ENCODE data around the gene ATG14.

Gene ATG14

DNA sequence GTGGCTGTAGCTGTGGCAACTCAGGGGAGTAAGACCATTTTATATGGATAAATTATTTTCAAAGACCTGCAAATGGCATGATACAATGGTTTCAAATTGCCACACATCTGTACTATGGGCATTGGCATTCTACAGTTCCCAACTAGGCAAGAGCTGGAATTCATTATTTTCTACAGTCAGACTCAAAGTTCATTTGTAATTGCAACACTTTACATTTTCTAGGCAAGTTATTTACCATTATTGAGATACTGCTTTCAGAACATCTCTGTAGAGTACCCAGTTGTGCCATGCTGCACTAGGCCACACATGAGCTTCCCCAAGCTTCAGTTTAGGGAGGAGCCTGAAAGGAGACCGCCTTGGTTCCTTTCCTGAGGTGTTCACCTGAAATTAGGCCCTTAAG lies 8.0 kb upstream of the ATG14 start:
- H3K4me3 ChIP-seq (ENCODE audit: low read length): no peak overlapping the region
- TF ChIP-seq ZNF274 (IDR thresholded peaks at IDR 0.05; ENCODE audit: low read depth, low read length): no peak

DNA sequence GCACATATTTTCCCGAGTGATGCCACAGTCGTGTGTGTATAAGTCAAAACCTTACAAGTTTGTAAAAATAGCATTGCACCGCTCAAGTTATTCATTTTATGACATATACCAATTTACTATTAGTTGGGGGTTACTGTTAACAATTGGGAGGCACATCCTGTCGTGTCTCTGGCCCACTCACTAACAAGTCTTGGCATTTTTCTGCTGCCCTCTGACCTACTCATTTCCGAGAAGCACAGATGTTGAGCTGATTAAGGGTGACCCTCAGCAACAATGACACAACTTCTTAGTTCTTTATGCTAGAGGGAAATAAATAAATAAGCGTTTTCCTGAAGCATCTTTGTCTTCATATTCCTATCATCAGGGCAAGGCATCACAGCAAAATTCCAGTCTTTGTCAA lies 6.8 kb upstream of the ATG14 start:
- TF ChIP-seq ZNF274 (IDR thresholded peaks at IDR 0.05; ENCODE audit: low read depth, low read length): no peak
- no peak overlapping the region for H3K4me3 ChIP-seq (ENCODE audit: low read length)

- no peak for TF ChIP-seq ZNF274 (IDR thresholded peaks at IDR 0.05; ENCODE audit: low read depth, low read length)
These were observed 6.3 kb upstream of the ATG14 start for GRCh38 chr14:55417955-55418354.

GRCh38 chr14:55416866-55417265 lies 5.2 kb upstream of the ATG14 start:
- no peak overlapping the region for H3K4me3 ChIP-seq (ENCODE audit: low read length)
- no peak for TF ChIP-seq ZNF274 (IDR thresholded peaks at IDR 0.05; ENCODE audit: low read depth, low read length)

More at GRCh38 chr14:55417955-55418354, 6.3 kb upstream of the ATG14 start:
- H3K4me3 ChIP-seq (ENCODE audit: low read length): no peak overlapping the region

- no peak for TF ChIP-seq ZNF274 (IDR thresholded peaks at IDR 0.05; ENCODE audit: low read depth, low read length)
- H3K4me3 ChIP-seq (ENCODE audit: low read length): no peak overlapping the region
These were observed 2.9 kb upstream of the ATG14 start for GRCh38 chr14:55414551-55414950.

GRCh38 chr14:55412676-55413075 lies 1.0 kb upstream of the ATG14 start:
- no peak for TF ChIP-seq ZNF274 (IDR thresholded peaks at IDR 0.05; ENCODE audit: low read depth, low read length)
- H3K4me3 ChIP-seq (ENCODE audit: low read length): no peak overlapping the region

- TF ChIP-seq ZNF274 (IDR thresholded peaks at IDR 0.05; ENCODE audit: low read depth, low read length): no peak
- H3K4me3 ChIP-seq (ENCODE audit: low read length): peak overlapping the region; percentile 96
These were observed 754 bp downstream of the ATG14 start for GRCh38 chr14:55410876-55411275.

- H3K4me3 ChIP-seq (ENCODE audit: low read length): no peak overlapping the region
- no peak for TF ChIP-seq ZNF274 (IDR thresholded peaks at IDR 0.05; ENCODE audit: low read depth, low read length)
These were observed 7.3 kb downstream of the ATG14 start for GRCh38 chr14:55404173-55404854.

DNA sequence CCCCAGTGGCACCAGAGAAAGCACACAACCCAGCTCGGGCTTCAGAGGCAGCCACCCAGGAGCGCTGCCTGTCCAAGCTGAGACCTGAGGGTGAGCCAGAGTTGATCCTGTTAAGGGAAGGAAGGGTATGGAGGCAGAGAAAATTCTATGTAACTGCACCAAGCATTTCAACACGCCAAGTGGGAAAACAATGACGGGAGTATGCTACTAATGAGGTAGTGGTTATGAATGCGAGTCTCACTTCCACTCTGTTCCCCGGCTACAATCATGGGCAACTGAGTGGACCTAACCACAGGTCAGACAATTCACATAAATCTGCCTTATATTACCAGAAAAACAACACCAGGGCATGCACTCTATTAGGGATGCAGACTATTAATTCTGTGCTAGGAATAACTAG lies 9.9 kb downstream of the ATG14 start:
- H3K4me3 ChIP-seq (ENCODE audit: low read length): no peak overlapping the region
- no peak for TF ChIP-seq ZNF274 (IDR thresholded peaks at IDR 0.05; ENCODE audit: low read depth, low read length)

- no peak for TF ChIP-seq ZNF274 (IDR thresholded peaks at IDR 0.05; ENCODE audit: low read depth, low read length)
- no peak overlapping the region for H3K4me3 ChIP-seq (ENCODE audit: low read length)
These were observed 11.8 kb downstream of the ATG14 start for GRCh38 chr14:55399852-55400251.

DNA sequence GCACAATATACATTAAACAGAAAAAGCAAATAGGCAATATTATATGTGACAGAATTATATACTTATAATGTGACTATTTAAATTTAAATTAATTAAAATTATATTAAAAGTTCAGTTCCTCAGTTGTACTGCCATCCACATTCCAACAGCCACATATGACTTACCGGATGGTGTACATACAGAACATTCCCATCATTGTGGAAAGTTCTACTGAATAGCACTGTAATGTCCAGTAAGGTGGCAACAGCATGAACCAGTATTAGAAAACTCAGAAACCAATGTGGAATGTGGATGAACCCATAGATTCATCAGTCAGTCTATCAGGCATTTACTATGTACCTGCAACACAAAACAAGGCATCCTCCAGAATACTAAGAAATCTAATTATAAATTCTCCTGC lies 12.4 kb downstream of the ATG14 start:
- no peak overlapping the region for H3K4me3 ChIP-seq (ENCODE audit: low read length)
- no peak for TF ChIP-seq ZNF274 (IDR thresholded peaks at IDR 0.05; ENCODE audit: low read depth, low read length)

GRCh38 chr14:55398679-55399078 lies 13.0 kb downstream of the ATG14 start:
- H3K4me3 ChIP-seq (ENCODE audit: low read length): no peak overlapping the region
- no peak for TF ChIP-seq ZNF274 (IDR thresholded peaks at IDR 0.05; ENCODE audit: low read depth, low read length)

- no peak overlapping the region for H3K4me3 ChIP-seq (ENCODE audit: low read length)
- TF ChIP-seq ZNF274 (IDR thresholded peaks at IDR 0.05; ENCODE audit: low read depth, low read length): no peak
These were observed 22.3 kb downstream of the ATG14 start for GRCh38 chr14:55389330-55389729.

DNA sequence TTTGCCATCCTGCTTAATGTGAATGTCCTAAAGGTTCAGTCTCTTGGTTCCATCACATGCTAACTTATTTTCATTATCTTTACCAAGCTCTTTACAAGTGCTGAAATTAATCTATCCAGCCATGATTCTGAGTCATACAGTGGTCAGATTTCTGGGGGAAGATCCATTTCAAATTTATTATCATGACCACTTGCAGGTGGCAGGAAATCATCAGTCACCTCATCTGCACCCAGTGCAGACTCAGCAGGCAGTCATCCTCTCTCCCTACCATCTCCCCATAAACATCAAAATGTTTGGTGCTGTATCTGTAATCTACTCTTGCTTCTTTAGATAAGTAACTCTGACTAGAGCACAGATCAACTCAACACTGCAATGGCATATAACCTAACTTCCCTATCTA lies 23.5 kb downstream of the ATG14 start:
- H3K4me3 ChIP-seq (ENCODE audit: low read length): no peak overlapping the region
- no peak for TF ChIP-seq ZNF274 (IDR thresholded peaks at IDR 0.05; ENCODE audit: low read depth, low read length)

- no peak overlapping the region for H3K4me3 ChIP-seq (ENCODE audit: low read length)
- no peak for TF ChIP-seq ZNF274 (IDR thresholded peaks at IDR 0.05; ENCODE audit: low read depth, low read length)
These were observed 24.5 kb downstream of the ATG14 start for GRCh38 chr14:55387121-55387520.

All from GM08714 (cell line).